A673 (cell line): Measurements from ENCODE around the gene KRTAP4-8.
"Not testable (repeated sequence)": the region's sequence is repeated elsewhere in the genome, so short reads cannot be mapped to it uniquely, and the experiment has no call there.

Experiments used
- EZH2 ChIP-seq: fragments of 200-600 bp; sonication (generic); IDR thresholded peaks from 2 replicates; pipeline ENCODE4 v1.6.1; 2017; ENCODE audit warnings: borderline replicate concordance, low read depth, mild to moderate bottlenecking, mixed read lengths, antibody characterized with exemption, low read length; ENCODE audit not compliant: poor library complexity, severe bottlenecking
- TF ChIP-seq, protein P1 (sequence below): fragments of 300-800, 200-600 bp; sonication (generic); conservative IDR thresholded peaks from 2 replicates; pipeline ENCODE4 v1.5.1; 2017; ENCODE audit warnings: low read depth, mild to moderate bottlenecking, antibody characterized with exemption, low read length, moderate library complexity, mixed read lengths

DNA sequence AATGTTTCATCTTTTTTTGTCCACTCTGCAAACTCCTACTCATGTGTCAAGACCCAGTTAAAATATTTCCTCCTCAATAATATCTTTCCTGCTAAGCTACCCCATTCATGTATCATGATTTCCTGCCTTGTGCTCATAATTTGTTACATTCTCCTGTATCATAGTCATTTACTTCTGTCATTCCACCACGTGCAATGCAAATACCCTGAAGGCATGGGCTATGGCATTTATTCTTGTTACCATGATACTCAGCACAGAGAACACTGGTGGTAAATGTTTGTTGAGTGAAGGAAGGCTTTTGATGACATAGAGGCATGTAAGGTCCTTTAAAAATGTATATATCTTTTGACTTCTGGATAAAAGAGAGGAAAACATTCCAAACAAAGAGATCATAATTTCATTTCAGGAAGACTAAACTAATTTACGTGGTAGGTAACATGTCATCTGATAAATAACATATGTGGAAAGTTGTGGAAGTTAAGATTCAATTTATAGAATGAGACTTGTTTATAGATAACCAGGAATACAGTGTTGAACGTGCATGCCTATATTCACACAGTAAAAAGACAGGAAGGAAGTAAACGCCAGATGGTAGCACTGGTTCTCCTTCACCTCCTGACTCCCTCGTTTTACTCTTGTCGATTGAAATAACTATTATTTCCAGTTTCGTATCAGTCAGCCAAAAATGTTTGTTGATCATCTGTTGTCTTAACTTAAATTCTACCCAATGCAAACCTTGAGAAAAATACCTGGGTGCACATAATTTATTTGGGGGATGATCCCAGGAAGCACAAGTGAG is 1.9 kb upstream of the KRTAP4-8 start:
- TF ChIP-seq, protein P1, sequence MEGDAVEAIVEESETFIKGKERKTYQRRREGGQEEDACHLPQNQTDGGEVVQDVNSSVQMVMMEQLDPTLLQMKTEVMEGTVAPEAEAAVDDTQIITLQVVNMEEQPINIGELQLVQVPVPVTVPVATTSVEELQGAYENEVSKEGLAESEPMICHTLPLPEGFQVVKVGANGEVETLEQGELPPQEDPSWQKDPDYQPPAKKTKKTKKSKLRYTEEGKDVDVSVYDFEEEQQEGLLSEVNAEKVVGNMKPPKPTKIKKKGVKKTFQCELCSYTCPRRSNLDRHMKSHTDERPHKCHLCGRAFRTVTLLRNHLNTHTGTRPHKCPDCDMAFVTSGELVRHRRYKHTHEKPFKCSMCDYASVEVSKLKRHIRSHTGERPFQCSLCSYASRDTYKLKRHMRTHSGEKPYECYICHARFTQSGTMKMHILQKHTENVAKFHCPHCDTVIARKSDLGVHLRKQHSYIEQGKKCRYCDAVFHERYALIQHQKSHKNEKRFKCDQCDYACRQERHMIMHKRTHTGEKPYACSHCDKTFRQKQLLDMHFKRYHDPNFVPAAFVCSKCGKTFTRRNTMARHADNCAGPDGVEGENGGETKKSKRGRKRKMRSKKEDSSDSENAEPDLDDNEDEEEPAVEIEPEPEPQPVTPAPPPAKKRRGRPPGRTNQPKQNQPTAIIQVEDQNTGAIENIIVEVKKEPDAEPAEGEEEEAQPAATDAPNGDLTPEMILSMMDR, result not testable (repeated sequence)
- not testable (repeated sequence) for TF ChIP-seq EZH2
